H1 (cell line): ENCODE results near the gene CFP. TPM values are rescaled to one million over a fixed set of nuclear protein-coding genes. Genes with fewer than 3 reads are reported as not detected.

ENCODE experiments used
- CTCF ChIA-PET: fragments of 300-600 bp; sonication (Branson Sonifier 250); formaldehyde crosslinking; loops from one replicate; lab custom pipeline; 2021; ENCODE audit not compliant: partially characterized antibody; lab: Charles Lee
- POLR2A ChIA-PET: fragments of 300-600 bp; sonication (Branson Sonifier 250); formaldehyde crosslinking; loops from one replicate; lab custom pipeline; 2021; ENCODE audit warnings: inconsistent platforms; ENCODE audit not compliant: partially characterized antibody; lab: Charles Lee
- DNase-seq, 2 experiments: peaks; one replicate each; pipeline versions ENCODE4 v3.0.0 to v3.0.0-alpha.2; 2010 to 2022; ENCODE audit warnings: low spot score in 2 of 2, low read depth in 1 of 2, mixed read lengths in 1 of 2
- FAIRE-seq: peaks from 2 replicates; lab custom pipeline; 2011; peaks lifted over from hg19 to GRCh38; lab: Jason Lieb, UNC
- H2AFZ ChIP-seq: 2 replicates; pipeline ENCODE4 v1.8.1; 2012; ENCODE audit warnings: low read length, inconsistent platforms
- H2AK5ac ChIP-seq: 2 replicates; pipeline ENCODE4 v1.6.1; 2013; ENCODE audit warnings: low read depth, low read length
- H2BK120ac ChIP-seq: replicated peaks from 2 replicates; pipeline ENCODE3; 2013; ENCODE audit warnings: low read depth, low read length, inconsistent platforms
- H2BK12ac ChIP-seq: 2 replicates; pipeline ENCODE4 v1.6.1; 2013; ENCODE audit warnings: low read depth, low read length
- H2BK15ac ChIP-seq: 2 replicates; pipeline ENCODE4 v1.6.1; 2013; ENCODE audit warnings: low read length
- H2BK20ac ChIP-seq: 2 replicates; pipeline ENCODE4 v1.6.1; 2013; ENCODE audit warnings: low read length
- H2BK5ac ChIP-seq: 2 replicates; pipeline ENCODE4 v1.6.1; 2013; ENCODE audit warnings: low read depth, low read length
- H3K14ac ChIP-seq: 2 replicates; pipeline ENCODE4 v1.6.1; 2013; ENCODE audit warnings: inconsistent platforms; ENCODE audit not compliant: insufficient read length
- H3K18ac ChIP-seq: 2 replicates; pipeline ENCODE4 v1.6.1; 2013; ENCODE audit warnings: low read length; ENCODE audit errors: extremely low read depth
- H3K23ac ChIP-seq: 2 replicates; pipeline ENCODE4 v1.6.1; 2013; ENCODE audit warnings: inconsistent platforms; ENCODE audit not compliant: insufficient read length
- H3K23me2 ChIP-seq: 2 replicates; pipeline ENCODE4 v1.6.1; 2013; ENCODE audit warnings: low read depth, low read length
- H3K27ac ChIP-seq: 2 replicates; pipeline ENCODE4 v1.6.1; 2011; ENCODE audit warnings: low read depth, low read length, inconsistent platforms
- H3K27me3 ChIP-seq, 4 experiments: replicated peaks in 1 of 4; 1 replicate in 1 of 4; 2 replicates in 3 of 4; pipeline versions ENCODE4 v1.6.1 to v1.8.1; 2011 to 2013; ENCODE audit warnings: low read length in 3 of 4, mild to moderate bottlenecking in 3 of 4, inconsistent platforms in 2 of 4, mixed read lengths in 2 of 4, moderate library complexity in 1 of 4; ENCODE audit not compliant: control insufficient read depth in 3 of 4, insufficient read depth in 3 of 4; ENCODE audit errors: extremely low read depth in 1 of 4
- H3K36me3 ChIP-seq, 4 experiments: 2 replicates each; pipeline versions ENCODE4 v1.6.1 to v1.8.1; 2011 to 2013; ENCODE audit warnings: mild to moderate bottlenecking in 4 of 4, low read length in 3 of 4, moderate library complexity in 2 of 4, control low read depth in 1 of 4, inconsistent platforms in 1 of 4; ENCODE audit not compliant: insufficient read depth in 4 of 4, control insufficient read depth in 2 of 4
- H3K4ac ChIP-seq: replicated peaks from 2 replicates; pipeline ENCODE3; 2013; ENCODE audit warnings: low read length, low read depth, mixed read lengths, inconsistent platforms; ENCODE audit not compliant: insufficient read length
- H3K4me1 ChIP-seq, 4 experiments: replicated peaks in 1 of 4; 1 replicate in 1 of 4; 2 replicates in 3 of 4; pipeline versions ENCODE4 v1.6.1 to v1.8.1; 2011 to 2013; ENCODE audit warnings: low read length in 3 of 4, inconsistent platforms in 2 of 4, mixed read lengths in 1 of 4; ENCODE audit not compliant: insufficient read depth in 4 of 4, control insufficient read depth in 3 of 4
- H3K4me2 ChIP-seq, 2 experiments: 2 replicates each; pipeline versions ENCODE4 v1.6.1 to v1.8.1; 2011 to 2013; ENCODE audit warnings: low read depth in 2 of 2, low read length in 2 of 2, control low read depth in 1 of 2, inconsistent platforms in 1 of 2, mild to moderate bottlenecking in 1 of 2; ENCODE audit not compliant: insufficient read depth in 1 of 2
- H3K4me3 ChIP-seq, 4 experiments: fragments of 200-600, 300-600 bp in 1 of 4; sonication (generic), shearing (Covaris generic), sonication (Bioruptor Twin) in 1 of 4; 2 replicates each; pipeline versions ENCODE4 v1.5.1 to v1.8.1; 2011 to 2016; ENCODE audit warnings: low read length in 4 of 4, low read depth in 3 of 4, control low read depth in 2 of 4, inconsistent platforms in 2 of 4, mild to moderate bottlenecking in 2 of 4, mixed read lengths in 1 of 4, moderate library complexity in 1 of 4; ENCODE audit not compliant: insufficient read depth in 2 of 4; ENCODE audit errors: extremely low read depth in 1 of 4
- H3K56ac ChIP-seq: replicated peaks from 2 replicates; pipeline ENCODE3; 2013; ENCODE audit warnings: low read depth, mild to moderate bottlenecking, mixed read lengths, low read length, inconsistent platforms; ENCODE audit not compliant: insufficient read length
- H3K79me1 ChIP-seq: 2 replicates; pipeline ENCODE4 v1.6.1; 2013; ENCODE audit warnings: low read depth, low read length, control low read depth
- H3K79me2 ChIP-seq, 2 experiments: 2 replicates each; pipeline versions ENCODE4 v1.6.1 to v1.8.1; 2012 to 2013; ENCODE audit warnings: low read length in 2 of 2, mild to moderate bottlenecking in 2 of 2, inconsistent platforms in 1 of 2; ENCODE audit not compliant: insufficient read depth in 2 of 2, control insufficient read depth in 1 of 2
- H3K9ac ChIP-seq, 4 experiments: replicated peaks in 1 of 4; 1 replicate in 1 of 4; 2 replicates in 3 of 4; pipeline versions ENCODE4 v1.6.1 to v1.8.1; 2011 to 2013; ENCODE audit warnings: low read depth in 3 of 4, low read length in 3 of 4, control low read depth in 2 of 4, mild to moderate bottlenecking in 2 of 4, moderate library complexity in 2 of 4, inconsistent platforms in 1 of 4; ENCODE audit errors: extremely low read depth in 1 of 4
- H3K9me3 ChIP-seq, 2 experiments: 2 replicates each; pipeline versions ENCODE4 v1.6.1 to v1.8.1; 2012 to 2013; ENCODE audit warnings: mild to moderate bottlenecking in 2 of 2, moderate library complexity in 2 of 2, control low read depth in 1 of 2, inconsistent platforms in 1 of 2, low read depth in 1 of 2, low read length in 1 of 2, mixed read lengths in 1 of 2; ENCODE audit not compliant: insufficient read depth in 2 of 2
- H4K20me1 ChIP-seq, 2 experiments: replicated peaks in 1 of 2; 2 replicates each; pipeline versions ENCODE3 to v1.8.1; 2011 to 2013; ENCODE audit warnings: inconsistent platforms in 2 of 2, low read length in 2 of 2, mild to moderate bottlenecking in 1 of 2; ENCODE audit not compliant: insufficient read depth in 2 of 2, control insufficient read depth in 1 of 2
- H4K5ac ChIP-seq: 2 replicates; pipeline ENCODE4 v1.6.1; 2013; ENCODE audit warnings: low read length, low read depth, mixed read lengths, inconsistent platforms; ENCODE audit not compliant: insufficient read length
- H4K8ac ChIP-seq: 2 replicates; pipeline ENCODE4 v1.8.0; 2013; ENCODE audit warnings: mild to moderate bottlenecking, moderate library complexity, low read length, inconsistent platforms; ENCODE audit not compliant: insufficient read depth; ENCODE audit errors: extremely low read depth
- H4K91ac ChIP-seq: replicated peaks from 2 replicates; pipeline ENCODE3; 2013; ENCODE audit warnings: low read length, mixed read lengths, inconsistent platforms; ENCODE audit not compliant: insufficient read length
- BCL11A ChIP-seq, 2 experiments: IDR thresholded peaks; one replicate each; pipeline ENCODE4 v1.6.1; 2011; ENCODE audit warnings: low read depth in 2 of 2, low read length in 2 of 2, mild to moderate bottlenecking in 2 of 2
- CBX5 ChIP-seq: fragments of 300-800, 300-1000 bp; sonication (generic); IDR thresholded peaks from 2 replicates; pipeline ENCODE4 v1.7.1; 2016; ENCODE audit warnings: antibody characterized with exemption, low read length, low read depth
- CHD1 ChIP-seq: IDR thresholded peaks from 2 replicates; pipeline ENCODE4 v1.6.1; 2012; ENCODE audit warnings: low read depth, low read length, improper control_type of control experiment
- FOSL1 ChIP-seq: IDR thresholded peaks from 2 replicates; pipeline ENCODE4 v1.6.1; 2011; ENCODE audit warnings: mild to moderate bottlenecking, low read depth, low read length, moderate library complexity; ENCODE audit not compliant: insufficient read depth
- JUND ChIP-seq: IDR thresholded peaks from 2 replicates; pipeline ENCODE4 v1.6.1; 2011; ENCODE audit warnings: mild to moderate bottlenecking, improper control_type of control experiment, low read length
- NANOG ChIP-seq: IDR thresholded peaks from 2 replicates; pipeline ENCODE4 v1.6.1; 2011; ENCODE audit warnings: low read length, low read depth, mild to moderate bottlenecking, inconsistent platforms; ENCODE audit not compliant: insufficient read depth, poor library complexity, severe bottlenecking
- POLR2A ChIP-seq, 2 experiments: IDR thresholded peaks; 1 replicate in 1 of 2; 2 replicates in 1 of 2; pipeline ENCODE4 v1.6.1; 2011; ENCODE audit warnings: low read depth in 2 of 2, low read length in 2 of 2, mild to moderate bottlenecking in 2 of 2; ENCODE audit errors: control extremely low read depth in 1 of 2
- POU5F1 ChIP-seq: IDR thresholded peaks from 2 replicates; pipeline ENCODE4 v1.6.1; 2011; ENCODE audit warnings: low read depth, mild to moderate bottlenecking, low read length, moderate library complexity
- RNF2 ChIP-seq: fragments of 200-900, 300-1000 bp; sonication (generic); IDR thresholded peaks from 2 replicates; pipeline ENCODE4 v1.7.1; 2016; ENCODE audit warnings: borderline replicate concordance, low read depth, mild to moderate bottlenecking, antibody characterized with exemption, low read length; ENCODE audit not compliant: poor library complexity, severe bottlenecking; ENCODE audit errors: missing control alignments
- SIRT6 ChIP-seq: IDR thresholded peaks from one replicate; pipeline ENCODE4 v1.7.1; 2012; ENCODE audit warnings: low read length, inconsistent platforms
- WGBS, 2 experiments: shearing (Covaris generic) in 1 of 2; methylation state at CpG; one replicate each; pipeline versions ENCODE4 v1.1.6 to v1.1.7; 2013 to 2015; ENCODE audit warnings: low lambda C conversion rate in 2 of 2, mixed read lengths in 2 of 2, inconsistent platforms in 1 of 2, low coverage in 1 of 2, missing lambda C conversion rate in 1 of 2; ENCODE audit not compliant: insufficient replicate concordance in 2 of 2, insufficient coverage in 1 of 2, insufficient read length in 1 of 2; ENCODE audit errors: extremely low coverage in 1 of 2, missing lambda C conversion rate in 1 of 2; 5-methylcytosine and 5-hydroxymethylcytosine counted together
- polyA plus RNA-seq, 7 experiments: library from polyadenylated mRNA; depleted of rRNA in 3 of 7; stranded (reverse) in 5 of 7; unstranded in 2 of 7; fragments of >200 nt in 5 of 7; fragments of 200-250 nt in 2 of 7; gene quantifications; 1 replicate in 5 of 7; 2 replicates in 1 of 7; 4 replicates in 1 of 7; pipeline versions ENCODE4 v1.2.1 to v1.2.3, GENCODE V29; 2011 to 2013; ENCODE audit warnings: missing spikeins in 2 of 7, mixed read lengths in 2 of 7
- total RNA-seq: library from RNA; stranded (reverse); fragmentation: NEBNext Ultra II Directional; extraction: Animal tissue kit (Norgen Biotek cat#: 25700); gene quantifications from 2 replicates; pipeline ENCODE4 v1.2.1, GENCODE V29; 2021
- TF ChIP-seq, protein P1 (sequence below), 3 experiments: IDR thresholded peaks; 1 replicate in 2 of 3; 2 replicates in 1 of 3; pipeline versions ENCODE4 v1.5.1 to v1.6.1; 2011; ENCODE audit warnings: low read length in 3 of 3, mild to moderate bottlenecking in 3 of 3, inconsistent platforms in 2 of 3, low read depth in 1 of 3, moderate library complexity in 1 of 3; ENCODE audit not compliant: insufficient read depth in 1 of 3; ENCODE audit errors: control extremely low read depth in 1 of 3

Gene CFP
- total and polyA plus RNA-seq, 2 of the 8 experiments (the other 6 are each of a cell fraction or from before 2014, with no cell fraction given) = 0.76 to 2.2 TPM

DNA sequence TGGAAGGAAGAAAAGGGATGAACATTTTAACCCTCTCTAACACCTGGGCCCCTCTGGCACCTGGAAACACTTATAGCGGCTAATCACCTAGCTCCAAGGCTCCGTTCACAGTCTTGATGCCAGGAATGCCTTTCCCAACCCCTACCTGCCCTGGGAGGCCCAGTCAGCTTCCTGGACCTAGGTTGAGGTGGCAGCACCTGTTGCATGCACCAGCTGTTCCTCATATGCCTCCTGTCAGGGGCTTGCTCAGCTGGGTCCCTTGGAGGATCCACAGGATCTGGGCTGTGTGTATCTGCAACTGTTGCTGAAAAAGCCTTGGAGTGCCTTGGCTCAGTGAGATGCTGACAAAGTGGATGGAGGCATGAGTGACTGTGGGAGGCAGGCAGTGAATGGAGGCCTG, 4.4 kb downstream of the CFP start:
- no peak overlapping the region for H3K56ac ChIP-seq
- H4K8ac ChIP-seq = no peak overlapping the region
- no peak for FAIRE-seq
- no peak overlapping the region for H2BK15ac ChIP-seq
- H3K23me2 ChIP-seq = no peaks in the 10 kb centered on the region
- H2BK12ac ChIP-seq = no peak overlapping the region
- no peak overlapping the region for H3K23ac ChIP-seq
- no peak overlapping the region for H2BK120ac ChIP-seq
- no peak overlapping the region for H3K4me3 ChIP-seq
- H3K27me3 ChIP-seq = no peaks in the 10 kb centered on the region
- H3K9me3 ChIP-seq = no peaks in the 10 kb centered on the region
- H3K9ac ChIP-seq = no peak overlapping the region
- no peak overlapping the region for H4K91ac ChIP-seq
- peaks cover 0 to 1% of the 10 kb centered on the region in 2 experiments for H4K20me1 ChIP-seq
- CTCF ChIA-PET = interaction anchor here (0.7 to 2.1 kb wide), 7 partner anchors 11 to 61 kb away, joined by 3 to 11 read pairs (median 5); no protein-coding TSS in a partner anchor
- TF ChIP-seq NANOG = no peak
- TF ChIP-seq CHD1 = no peak
- TF ChIP-seq SIRT6 = no peak
- TF ChIP-seq, protein P1, sequence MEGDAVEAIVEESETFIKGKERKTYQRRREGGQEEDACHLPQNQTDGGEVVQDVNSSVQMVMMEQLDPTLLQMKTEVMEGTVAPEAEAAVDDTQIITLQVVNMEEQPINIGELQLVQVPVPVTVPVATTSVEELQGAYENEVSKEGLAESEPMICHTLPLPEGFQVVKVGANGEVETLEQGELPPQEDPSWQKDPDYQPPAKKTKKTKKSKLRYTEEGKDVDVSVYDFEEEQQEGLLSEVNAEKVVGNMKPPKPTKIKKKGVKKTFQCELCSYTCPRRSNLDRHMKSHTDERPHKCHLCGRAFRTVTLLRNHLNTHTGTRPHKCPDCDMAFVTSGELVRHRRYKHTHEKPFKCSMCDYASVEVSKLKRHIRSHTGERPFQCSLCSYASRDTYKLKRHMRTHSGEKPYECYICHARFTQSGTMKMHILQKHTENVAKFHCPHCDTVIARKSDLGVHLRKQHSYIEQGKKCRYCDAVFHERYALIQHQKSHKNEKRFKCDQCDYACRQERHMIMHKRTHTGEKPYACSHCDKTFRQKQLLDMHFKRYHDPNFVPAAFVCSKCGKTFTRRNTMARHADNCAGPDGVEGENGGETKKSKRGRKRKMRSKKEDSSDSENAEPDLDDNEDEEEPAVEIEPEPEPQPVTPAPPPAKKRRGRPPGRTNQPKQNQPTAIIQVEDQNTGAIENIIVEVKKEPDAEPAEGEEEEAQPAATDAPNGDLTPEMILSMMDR (IDR thresholded peaks at IDR 0.05; ENCODE audit: control extremely low read depth in 1 of 3, insufficient read depth in 1 of 3, low read depth in 1 of 3, low read length in 3 of 3) = no peak
- TF ChIP-seq BCL11A (IDR thresholded peaks at IDR 0.05; ENCODE audit: low read depth in 2 of 2, low read length in 2 of 2) = no peak
- no peak for TF ChIP-seq FOSL1
- no peak for TF ChIP-seq CBX5
- no peak for TF ChIP-seq JUND
- no peak for TF ChIP-seq POU5F1
- TF ChIP-seq POLR2A (IDR thresholded peaks at IDR 0.05; ENCODE audit: control extremely low read depth in 1 of 2, low read depth in 2 of 2, low read length in 2 of 2) = no peak
- TF ChIP-seq RNF2 = no peak
- TF ChIP-seq, all 59 proteins: peak for 0
- no peak overlapping the region for H2BK5ac ChIP-seq
- H3K27ac ChIP-seq = no peak overlapping the region
- no peak overlapping the region for H3K18ac ChIP-seq
- no peak overlapping the region for H2AK5ac ChIP-seq
- H3K4me2 ChIP-seq = no peak overlapping the region
- 43% methylated on average over 2 of the region's 2 CpGs; no CpG with 5 or more reads in 1 of the 2 experiments for WGBS, 2 experiments
- no peaks in the 10 kb centered on the region for H3K79me2 ChIP-seq
- no peak overlapping the region for H2BK20ac ChIP-seq
- no peaks in the 10 kb centered on the region for H3K79me1 ChIP-seq
- H3K36me3 ChIP-seq = no peaks in the 10 kb centered on the region
- no peak overlapping the region for H2AFZ ChIP-seq
- peaks cover under 1 to 3% (median 2%) of the 10 kb centered on the region in 4 experiments; a peak in 6 of 7 replicates for H3K4me1 ChIP-seq
- H3K4ac ChIP-seq = no peak overlapping the region
- H3K14ac ChIP-seq = no peak overlapping the region
- POLR2A ChIA-PET = interaction anchor here (1.1 to 1.3 kb wide), 3 partner anchors 39 to 57 kb away, joined by 3 to 4 read pairs (median 3); no protein-coding TSS in a partner anchor
- H4K5ac ChIP-seq = no peak overlapping the region
- DNase-seq = no peak
